D341Med (cell line): ENCODE results near the gene CNTN4.
"Not testable (repeated sequence)": the region's sequence is repeated elsewhere in the genome, so short reads cannot be mapped to it uniquely, and the experiment has no call there.

Source experiments
- DNase-seq: peaks from one replicate; pipeline ENCODE4 v3.0.0; 2012; ENCODE audit warnings: low spot score

CNTN4 gene

GRCh38 chr3:2807514-2807913, 708.8 kb downstream of the CNTN4 start:
- no peak for DNase-seq

GRCh38 chr3:2810723-2811122, 712.1 kb downstream of the CNTN4 start:
- no peak for DNase-seq

- DNase-seq: no peak
Measured at GRCh38 chr3:2819571-2819970, 720.9 kb downstream of the CNTN4 start.

GRCh38 chr3:2820982-2821381, 722.3 kb downstream of the CNTN4 start:
- not testable (repeated sequence) for DNase-seq

- DNase-seq: no peak
Measured at GRCh38 chr3:2822611-2823010, 723.9 kb downstream of the CNTN4 start.

GRCh38 chr3:2823031-2823430, 724.4 kb downstream of the CNTN4 start:
- no peak for DNase-seq

GRCh38 chr3:2823437-2824211, 725.0 kb downstream of the CNTN4 start:
- DNase-seq: no peak

GRCh38 chr3:2826036-2826435, 727.4 kb downstream of the CNTN4 start:
- DNase-seq: no peak

GRCh38 chr3:2826453-2826852, 727.8 kb downstream of the CNTN4 start:
- DNase-seq: no peak

- DNase-seq: peak; percentile 36
Measured at GRCh38 chr3:2837239-2837638, 738.6 kb downstream of the CNTN4 start.

- no peak for DNase-seq
Measured at GRCh38 chr3:2837910-2838309, 739.2 kb downstream of the CNTN4 start.

GRCh38 chr3:2838546-2839157, 740.0 kb downstream of the CNTN4 start:
- DNase-seq: peak; percentile 52

GRCh38 chr3:2839876-2840275, 741.2 kb downstream of the CNTN4 start:
- no peak for DNase-seq

- no peak for DNase-seq
Measured at GRCh38 chr3:2847062-2847841, 748.6 kb downstream of the CNTN4 start.

- DNase-seq: no peak
Measured at GRCh38 chr3:2849092-2849491, 750.4 kb downstream of the CNTN4 start.

GRCh38 chr3:2850701-2851100, 752.0 kb downstream of the CNTN4 start:
- DNase-seq: no peak

- DNase-seq: no peak
Measured at GRCh38 chr3:2851361-2851760, 752.7 kb downstream of the CNTN4 start.

GRCh38 chr3:2851835-2852234, 753.2 kb downstream of the CNTN4 start:
- no peak for DNase-seq

- DNase-seq: no peak
Measured at GRCh38 chr3:2853651-2854050, 755.0 kb downstream of the CNTN4 start.

GRCh38 chr3:2856138-2857133, 757.8 kb downstream of the CNTN4 start:
- DNase-seq: no peak

GRCh38 chr3:2860626-2861025, 762.0 kb downstream of the CNTN4 start:
- no peak for DNase-seq

GRCh38 chr3:2861120-2861519, 762.5 kb downstream of the CNTN4 start:
- no peak for DNase-seq
